Kidney epithelial cell (primary cell): ENCODE results near the gene DHRS3. TPM values are rescaled to one million over a fixed set of nuclear protein-coding genes. Genes with fewer than 3 reads are reported as not detected.

Source experiments
- DNase-seq: peaks from one replicate; pipeline ENCODE4 v3.0.0-alpha.2; 2010; ENCODE audit warnings: low read depth
- H3K27me3 ChIP-seq: 2 replicates; pipeline ENCODE4 v1.6.0; 2011; ENCODE audit warnings: low read length; ENCODE audit not compliant: control insufficient read depth, insufficient read depth
- H3K36me3 ChIP-seq: 2 replicates; pipeline ENCODE4 v1.5.1; 2011; ENCODE audit warnings: low read length; ENCODE audit not compliant: control insufficient read depth, insufficient read depth
- H3K4me3 ChIP-seq: 2 replicates; pipeline ENCODE4 v1.5.1; 2011; ENCODE audit warnings: low read depth, mild to moderate bottlenecking, control low read depth, low read length
- CTCF ChIP-seq: IDR thresholded peaks from 2 replicates; pipeline ENCODE4 v1.5.1; 2011; ENCODE audit warnings: mild to moderate bottlenecking, moderate library complexity, low read length, control low read depth, inconsistent platforms; ENCODE audit not compliant: insufficient read depth, poor library complexity, severe bottlenecking
- total RNA-seq: library from RNA; depleted of rRNA; stranded (reverse); fragments of >200 nt; gene quantifications from 2 replicates; pipeline ENCODE4 v1.2.3, GENCODE V29; 2015

The DHRS3 gene
- total RNA-seq, 1 donor from 2014 or later: 37.4 TPM

GRCh38 chr1:12584900-12585525 is 33.0 kb downstream of the DHRS3 start:
- no peak for TF ChIP-seq CTCF
- H3K4me3 ChIP-seq: no peak overlapping the region
- H3K36me3 ChIP-seq: peaks cover 7% of the 10 kb centered on the region
- DNase-seq: no peak
- no peaks in the 10 kb centered on the region for H3K27me3 ChIP-seq

- no peak overlapping the region for H3K4me3 ChIP-seq
- TF ChIP-seq CTCF: no peak
- H3K27me3 ChIP-seq: no peaks in the 10 kb centered on the region
- H3K36me3 ChIP-seq: peaks cover 7% of the 10 kb centered on the region
- no peak for DNase-seq
These were observed 34.5 kb downstream of the DHRS3 start for GRCh38 chr1:12583484-12583883.

GRCh38 chr1:12582649-12583048 is 35.4 kb downstream of the DHRS3 start:
- Histone ChIP-seq H3K27me3 (no peaks in the 10 kb centered on the region), H3K36me3 (peaks cover 6% of the 10 kb centered on the region), H3K4me3 (no peak overlapping the region)
- DNase-seq: no peak
- TF ChIP-seq CTCF: no peak

GRCh38 chr1:12581179-12581578 is 36.8 kb downstream of the DHRS3 start:
- no peak for DNase-seq
- no peak for TF ChIP-seq CTCF
- no peak overlapping the region for H3K4me3 ChIP-seq
- H3K27me3 ChIP-seq: no peaks in the 10 kb centered on the region
- peaks cover 3% of the 10 kb centered on the region for H3K36me3 ChIP-seq

GRCh38 chr1:12580054-12580887 is 37.7 kb downstream of the DHRS3 start:
- no peak for DNase-seq
- Histone ChIP-seq H3K27me3 (no peaks in the 10 kb centered on the region), H3K36me3 (peaks cover 3% of the 10 kb centered on the region), H3K4me3 (no peak overlapping the region)
- TF ChIP-seq CTCF: no peak
